ENCODE measurements around the gene CYBC1. TPM values are rescaled to one million over a fixed set of nuclear protein-coding genes. Genes with fewer than 3 reads are reported as not detected.

CYBC1 gene
- total and polyA plus RNA-seq, 8 donors: 47.0 to 116 (median 53.3) TPM

GRCh38 chr17:82394278-82394677, 56.3 kb downstream of the CYBC1 start:
- Histone ChIP-seq H3K4me1 (peaks cover 2 to 3% of the 10 kb centered on the region in 2 donors), H3K4me3 (no peak overlapping the region), H3K27me3 (no peaks in the 10 kb centered on the region), H3K36me3 (peaks cover 0 to 36% of the 10 kb centered on the region in 2 donors), H3K27ac (no peak overlapping the region), H3K9me3 (no peaks in the 10 kb centered on the region)
- TF ChIP-seq CTCF (IDR thresholded peaks at IDR 0.05): no peak
- ATAC-seq: no peak
- intact Hi-C loops (cut with DNase I): no loop called here
- DNase-seq: peak in 1 of 4 donors; percentile 7

GRCh38 chr17:82392941-82393340, 57.6 kb downstream of the CYBC1 start:
- TF ChIP-seq CTCF (IDR thresholded peaks at IDR 0.05): no peak
- intact Hi-C loops (cut with DNase I): no loop called here
- Histone ChIP-seq H3K4me3 (no peak overlapping the region), H3K9me3 (no peaks in the 10 kb centered on the region), H3K4me1 (no peaks in the 10 kb centered on the region), H3K36me3 (peaks cover 0 to 34% of the 10 kb centered on the region in 2 donors), H3K27me3 (peaks cover 0 to 5% of the 10 kb centered on the region in 2 donors), H3K27ac (no peak overlapping the region)
- ATAC-seq: no peak
- peak in 1 of 4 donors; percentile 34 for DNase-seq

Other genes with a start within 250 kb of the CYBC1 start
- gene CCDC57, start 237.9 kb downstream of the CYBC1 start, total RNA-seq: 10 to 100 TPM; 41.7 to 54.5 TPM
- 10 to 100 TPM; 50.4 to 73.4 (median 65.9) TPM for gene CCDC57, start 237.9 kb downstream of the CYBC1 start, polyA plus RNA-seq (ENCODE audit: insufficient read length in 6 of 6)
- gene SLC16A3, start 221.7 kb downstream of the CYBC1 start, total RNA-seq: 100 to 1,000 TPM in 1 of 2 donors, 10 to 100 TPM in 1; 71.2 to 149 TPM
- gene SLC16A3, start 221.7 kb downstream of the CYBC1 start, polyA plus RNA-seq (ENCODE audit: insufficient read length in 6 of 6): 10 to 100 TPM; 13.0 to 21.2 (median 17.8) TPM
- 100 to 1,000 TPM; 122 to 160 TPM for gene CSNK1D, start 177.1 kb downstream of the CYBC1 start, total RNA-seq
- 100 to 1,000 TPM; 101 to 145 (median 119) TPM for gene CSNK1D, start 177.1 kb downstream of the CYBC1 start, polyA plus RNA-seq (ENCODE audit: insufficient read length in 6 of 6)
- 1 to 10 TPM; 3.7 to 6.6 TPM for gene CD7, start 133.1 kb downstream of the CYBC1 start, total RNA-seq
- gene CD7, start 133.1 kb downstream of the CYBC1 start, polyA plus RNA-seq (ENCODE audit: insufficient read length in 6 of 6): 1 to 10 TPM; 1.1 to 1.9 (median 1.4) TPM
- gene SECTM1, start 117.0 kb downstream of the CYBC1 start, total RNA-seq: 10 to 100 TPM; 10.5 to 36.8 TPM
- 1 to 10 TPM; 1.9 to 3.0 (median 2.4) TPM for gene SECTM1, start 117.0 kb downstream of the CYBC1 start, polyA plus RNA-seq (ENCODE audit: insufficient read length in 6 of 6)
- gene TEX19, start 91.5 kb downstream of the CYBC1 start, total RNA-seq: not detected
- gene TEX19, start 91.5 kb downstream of the CYBC1 start, polyA plus RNA-seq (ENCODE audit: insufficient read length in 6 of 6): under 1 TPM in 1 of 6 donors, not detected in 5; 0.07 TPM
- not detected for gene UTS2R, start 79.0 kb downstream of the CYBC1 start, total RNA-seq
- gene UTS2R, start 79.0 kb downstream of the CYBC1 start, polyA plus RNA-seq (ENCODE audit: insufficient read length in 6 of 6): under 1 TPM in 1 of 6 donors, not detected in 5; 0.11 TPM
- 10 to 100 TPM; 28.6 to 34.7 TPM for gene HEXD, start 32.4 kb downstream of the CYBC1 start, total RNA-seq
- 10 to 100 TPM; 31.1 to 48.3 (median 42.1) TPM for gene HEXD, start 32.4 kb downstream of the CYBC1 start, polyA plus RNA-seq (ENCODE audit: insufficient read length in 6 of 6)
- gene OGFOD3, start 32.2 kb downstream of the CYBC1 start, total RNA-seq: 10 to 100 TPM; 31.0 to 37.9 TPM
- 10 to 100 TPM; 22.7 to 29.6 (median 26.6) TPM for gene OGFOD3, start 32.2 kb downstream of the CYBC1 start, polyA plus RNA-seq (ENCODE audit: insufficient read length in 6 of 6)
- gene NARF, start 8.0 kb upstream of the CYBC1 start, total RNA-seq: 10 to 100 TPM; 38.9 to 52.4 TPM
- gene NARF, start 8.0 kb upstream of the CYBC1 start, polyA plus RNA-seq (ENCODE audit: insufficient read length in 6 of 6): 100 to 1,000 TPM; 101 to 128 (median 114) TPM
- 10 to 100 TPM; 50.4 to 57.0 TPM for gene FOXK2, start 69.0 kb upstream of the CYBC1 start, total RNA-seq
- gene FOXK2, start 69.0 kb upstream of the CYBC1 start, polyA plus RNA-seq (ENCODE audit: insufficient read length in 6 of 6): 10 to 100 TPM; 31.2 to 46.3 (median 35.2) TPM
- 10 to 100 TPM; 46.8 to 64.6 TPM for gene WDR45B, start 197.7 kb upstream of the CYBC1 start, total RNA-seq
- 10 to 100 TPM; 77.0 to 93.1 (median 83.9) TPM for gene WDR45B, start 197.7 kb upstream of the CYBC1 start, polyA plus RNA-seq (ENCODE audit: insufficient read length in 6 of 6)
- 10 to 100 TPM in 1 of 2 donors, 1 to 10 TPM in 1; 6.8 to 10.2 TPM for gene RAB40B, start 247.9 kb upstream of the CYBC1 start, total RNA-seq
- 10 to 100 TPM; 18.6 to 25.7 (median 19.9) TPM for gene RAB40B, start 247.9 kb upstream of the CYBC1 start, polyA plus RNA-seq (ENCODE audit: insufficient read length in 6 of 6)